Cardiac fibroblast (primary cell): ENCODE measurements around the gene SAMM50.

Experiments used
- DNase-seq, 2 donors: peaks; one replicate each; pipeline versions ENCODE4 v3.0.0 to v3.0.0-alpha.2; 2010; ENCODE audit warnings: low read depth in 2 of 2
- H3K4me3 ChIP-seq, 2 donors: replicated peaks in 1 of 2; 1 replicate in 1 of 2; 2 replicates in 1 of 2; pipeline ENCODE4 v1.5.1; 2011; ENCODE audit warnings: low read depth in 2 of 2, low read length in 2 of 2, mild to moderate bottlenecking in 2 of 2, moderate library complexity in 1 of 2
- TF ChIP-seq, protein P1 (sequence below): IDR thresholded peaks from one replicate; pipeline ENCODE4 v1.5.1; 2011; ENCODE audit warnings: low read depth, mild to moderate bottlenecking, low read length, inconsistent platforms

The SAMM50 gene

DNA sequence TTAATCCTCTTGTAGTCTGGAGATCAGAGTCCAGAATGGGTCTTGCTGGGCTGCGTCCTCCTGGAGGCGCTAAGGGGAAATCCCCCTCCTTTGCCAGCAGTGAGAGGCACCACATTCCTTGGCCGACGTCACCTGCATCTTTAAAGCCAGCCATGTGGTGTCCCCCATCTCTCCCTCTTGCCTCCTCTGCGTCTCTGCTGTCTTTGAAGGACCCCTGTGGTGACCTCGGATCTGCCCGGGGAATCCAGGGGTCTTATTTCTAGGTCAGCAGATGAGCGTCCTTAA is 41.7 kb downstream of the SAMM50 start:
- TF ChIP-seq, protein P1, sequence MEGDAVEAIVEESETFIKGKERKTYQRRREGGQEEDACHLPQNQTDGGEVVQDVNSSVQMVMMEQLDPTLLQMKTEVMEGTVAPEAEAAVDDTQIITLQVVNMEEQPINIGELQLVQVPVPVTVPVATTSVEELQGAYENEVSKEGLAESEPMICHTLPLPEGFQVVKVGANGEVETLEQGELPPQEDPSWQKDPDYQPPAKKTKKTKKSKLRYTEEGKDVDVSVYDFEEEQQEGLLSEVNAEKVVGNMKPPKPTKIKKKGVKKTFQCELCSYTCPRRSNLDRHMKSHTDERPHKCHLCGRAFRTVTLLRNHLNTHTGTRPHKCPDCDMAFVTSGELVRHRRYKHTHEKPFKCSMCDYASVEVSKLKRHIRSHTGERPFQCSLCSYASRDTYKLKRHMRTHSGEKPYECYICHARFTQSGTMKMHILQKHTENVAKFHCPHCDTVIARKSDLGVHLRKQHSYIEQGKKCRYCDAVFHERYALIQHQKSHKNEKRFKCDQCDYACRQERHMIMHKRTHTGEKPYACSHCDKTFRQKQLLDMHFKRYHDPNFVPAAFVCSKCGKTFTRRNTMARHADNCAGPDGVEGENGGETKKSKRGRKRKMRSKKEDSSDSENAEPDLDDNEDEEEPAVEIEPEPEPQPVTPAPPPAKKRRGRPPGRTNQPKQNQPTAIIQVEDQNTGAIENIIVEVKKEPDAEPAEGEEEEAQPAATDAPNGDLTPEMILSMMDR, result no peak
- DNase-seq, result no peak
- H3K4me3 ChIP-seq, result no peak overlapping the region

DNA sequence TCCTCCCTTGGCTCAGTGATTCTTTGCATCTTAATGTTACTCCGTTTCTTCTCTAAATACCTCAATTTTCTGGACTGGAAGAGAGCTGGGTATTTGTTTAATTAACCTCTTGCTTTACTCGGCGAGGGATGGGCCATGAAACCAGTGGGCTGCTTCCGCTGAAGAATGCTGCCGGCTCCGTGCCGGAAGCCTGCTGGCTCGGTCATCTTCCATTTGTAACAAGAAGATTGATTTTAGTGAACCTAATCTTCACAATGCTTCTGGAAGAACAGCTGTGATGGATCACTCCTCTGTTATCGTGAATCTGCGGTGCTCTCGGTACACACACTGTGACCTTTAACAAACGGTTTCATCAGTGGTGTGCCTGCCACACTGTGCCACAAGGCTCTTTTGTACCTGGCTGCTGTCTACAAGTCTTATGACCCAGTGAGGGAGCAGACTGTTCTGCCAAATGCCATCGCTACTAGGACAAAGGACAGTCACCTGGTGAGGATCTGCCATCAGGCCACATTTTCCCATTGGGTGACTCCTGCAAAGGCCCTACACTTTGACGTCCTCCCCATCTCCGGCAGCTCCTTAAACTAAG is 43.5 kb downstream of the SAMM50 start:
- no peak for DNase-seq
- H3K4me3 ChIP-seq, result no peak overlapping the region
- TF ChIP-seq, protein P1, result no peak

- H3K4me3 ChIP-seq, result no peak overlapping the region
- TF ChIP-seq, protein P1, result no peak
- no peak for DNase-seq
Observed at GRCh38 chr22:43999378-43999777, 44.1 kb downstream of the SAMM50 start.

- no peak for DNase-seq
- H3K4me3 ChIP-seq, result no peak overlapping the region
- TF ChIP-seq, protein P1, result no peak
Observed at GRCh38 chr22:44000123-44000522, 44.9 kb downstream of the SAMM50 start.

- TF ChIP-seq, protein P1, result no peak
- no peak overlapping the region for H3K4me3 ChIP-seq
- DNase-seq, result no peak
Observed at GRCh38 chr22:44001521-44001920, 46.3 kb downstream of the SAMM50 start.

DNA sequence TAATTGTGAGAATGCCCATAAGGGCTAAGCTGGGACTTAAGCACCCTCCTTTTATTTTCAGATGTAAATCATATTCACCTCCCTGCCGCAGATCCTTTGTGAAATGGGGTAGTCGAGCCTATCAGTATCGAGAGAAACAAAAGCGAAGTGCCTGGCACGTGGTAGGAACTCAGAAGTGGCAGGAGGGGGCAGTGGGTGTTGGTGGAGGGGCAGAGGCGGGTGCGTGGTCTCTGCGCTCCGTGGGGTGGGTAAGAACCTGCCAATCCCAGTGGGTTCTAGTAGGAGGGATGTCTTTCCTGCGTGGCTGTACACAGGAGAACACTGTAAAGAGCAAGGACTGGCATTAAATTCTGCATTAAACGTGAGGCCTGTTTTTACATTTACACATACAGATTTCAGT is 47.1 kb downstream of the SAMM50 start:
- H3K4me3 ChIP-seq, result no peak overlapping the region
- DNase-seq, result no peak
- TF ChIP-seq, protein P1, result no peak

- DNase-seq, result no peak
- TF ChIP-seq, protein P1, result no peak
- H3K4me3 ChIP-seq, result no peak overlapping the region
Observed at GRCh38 chr22:44002997-44003396, 47.8 kb downstream of the SAMM50 start.
